CD4-positive, alpha-beta memory T cell (primary cell): ENCODE results near the gene PRDX5. TPM values are rescaled to one million over a fixed set of nuclear protein-coding genes. Genes with fewer than 3 reads are reported as not detected.

Source experiments
- CTCF ChIA-PET: fragments of 350-600 bp; sonication (Branson Sonifier 250); formaldehyde crosslinking; loops from one replicate; lab custom pipeline; 2021; ENCODE audit warnings: inconsistent platforms; ENCODE audit not compliant: partially characterized antibody; lab: Charles Lee
- POLR2A ChIA-PET: fragments of 350-600 bp; sonication (Branson Sonifier 250); formaldehyde crosslinking; loops from one replicate; lab custom pipeline; 2021; ENCODE audit not compliant: partially characterized antibody; lab: Charles Lee
- DNase-seq, 5 donors: peaks; one replicate each; pipeline versions ENCODE4 v3.0.0 to v3.0.0-alpha.2; 2020 to 2022; ENCODE audit warnings: mixed read lengths in 1 of 5
- H3K27ac ChIP-seq: one replicate; pipeline ENCODE4 v1.7.0; 2013; ENCODE audit warnings: low read depth, low read length
- H3K27me3 ChIP-seq: 2 replicates; pipeline ENCODE4 v1.7.0; 2013; ENCODE audit warnings: mild to moderate bottlenecking, low read length, moderate library complexity; ENCODE audit not compliant: insufficient read depth
- H3K36me3 ChIP-seq: 2 replicates; pipeline ENCODE4 v1.7.0; 2013; ENCODE audit warnings: mild to moderate bottlenecking, low read length, moderate library complexity; ENCODE audit not compliant: insufficient read depth
- H3K4me1 ChIP-seq: 2 replicates; pipeline ENCODE4 v1.7.0; 2013; ENCODE audit warnings: mild to moderate bottlenecking, low read length, moderate library complexity; ENCODE audit not compliant: insufficient read depth
- H3K4me3 ChIP-seq, 2 donors: one replicate each; pipeline ENCODE4 v1.7.0; 2013; ENCODE audit warnings: low read length in 2 of 2, mild to moderate bottlenecking in 1 of 2
- H3K9me3 ChIP-seq, 2 donors: one replicate each; pipeline ENCODE4 v1.7.0; 2013; ENCODE audit warnings: low read length in 2 of 2, control low read depth in 1 of 2; ENCODE audit not compliant: control insufficient read depth in 1 of 2
- H3K27ac Mint-ChIP-seq, 7 donors: one replicate each; pipeline ENCODE4 v1.8.0; 2020 to 2021; ENCODE audit warnings: mixed read lengths in 7 of 7, mild to moderate bottlenecking in 6 of 7, inconsistent platforms in 3 of 7, moderate library complexity in 3 of 7
- H3K27me3 Mint-ChIP-seq, 2 donors: one replicate each; pipeline ENCODE4 v1.8.0; 2020 to 2021; ENCODE audit warnings: mixed read lengths in 2 of 2
- H3K36me3 Mint-ChIP-seq, 2 donors: one replicate each; pipeline ENCODE4 v1.8.0; 2020 to 2021; ENCODE audit warnings: mixed read lengths in 2 of 2, inconsistent platforms in 1 of 2, mild to moderate bottlenecking in 1 of 2
- H3K4me1 Mint-ChIP-seq, 4 donors: one replicate each; pipeline ENCODE4 v1.8.0; 2020 to 2021; ENCODE audit warnings: mixed read lengths in 4 of 4, mild to moderate bottlenecking in 1 of 4
- H3K4me3 Mint-ChIP-seq, 8 donors: one replicate each; pipeline ENCODE4 v1.8.0; 2020 to 2021; ENCODE audit warnings: mixed read lengths in 8 of 8, mild to moderate bottlenecking in 7 of 8, moderate library complexity in 6 of 8, inconsistent platforms in 3 of 8
- H3K9me3 Mint-ChIP-seq, 8 donors: one replicate each; pipeline ENCODE4 v1.8.0; 2020 to 2021; ENCODE audit warnings: mixed read lengths in 8 of 8, mild to moderate bottlenecking in 5 of 8, inconsistent platforms in 3 of 8, moderate library complexity in 1 of 8
- intact Hi-C: fragments of 100-400 bp; cut with micrococcal nuclease; formaldehyde crosslinking; loops from one replicate; pipeline ENCODE4 v1.15.1; 2023
- polyA plus RNA-seq, 2 donors: library from polyadenylated mRNA; unstranded; fragments of 300-500 nt; fragmentation: Illumina TruSeq; gene quantifications; one replicate each; pipeline ENCODE4 v1.2.3, GENCODE V29; 2021
- total RNA-seq, 2 experiments: library from RNA; stranded (reverse); gene quantifications; one replicate each; pipeline ENCODE4 v1.2.3, GENCODE V29; 2021

PRDX5 gene
- total and polyA plus RNA-seq, 4 experiments from 2014 or later: 57.6 to 251 (median 111) TPM

DNA sequence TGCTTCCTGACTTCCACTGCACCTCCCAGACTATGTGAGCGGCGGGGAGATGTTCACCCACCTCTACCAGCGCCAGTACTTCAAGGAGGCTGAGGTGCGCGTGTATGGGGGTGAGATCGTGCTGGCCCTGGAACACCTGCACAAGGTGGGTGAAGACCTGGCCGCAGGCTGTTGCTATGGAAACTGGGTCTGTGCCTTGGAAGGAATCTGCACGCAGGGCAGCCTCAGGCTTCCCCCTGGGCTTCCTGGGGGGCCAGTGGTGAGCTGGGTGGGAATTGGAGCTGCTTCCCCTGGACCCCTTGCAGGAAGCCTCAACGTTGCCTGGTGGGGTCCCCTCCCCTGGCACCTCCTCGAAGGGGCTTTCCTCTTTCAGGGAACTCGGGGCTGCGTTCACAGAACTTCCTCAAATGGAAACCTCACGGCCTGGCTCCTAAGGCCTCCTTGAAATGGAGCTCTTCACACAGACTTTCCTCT lies 42.6 kb downstream of the PRDX5 start:
- Histone ChIP-seq H3K4me1 (peaks cover 30% of the 10 kb centered on the region), H3K27me3 (no peaks in the 10 kb centered on the region), H3K27ac (no peak overlapping the region), H3K9me3 (no peaks in the 10 kb centered on the region), H3K36me3 (peaks cover 24% of the 10 kb centered on the region), H3K4me3 (peak overlapping the region in 1 of 2 donors; percentile 53)
- Mint-ChIP-seq H3K27me3 (no peaks in the 10 kb centered on the region), H3K4me3 (peak overlapping the region; percentile 89 to 96 (median 94)), H3K4me1 (peaks cover 17 to 45% (median 23%) of the 10 kb centered on the region in 4 donors), H3K9me3 (no peaks in the 10 kb centered on the region), H3K27ac (peak overlapping the region in 5 of 7 donors; percentile 29 to 80 (median 55)), H3K36me3 (peaks cover 17 to 45% of the 10 kb centered on the region in 2 donors)
- intact Hi-C loops: no loop called here
- CTCF ChIA-PET: interaction anchor here (0.6 to 4.4 kb wide), 8 partner anchors 9 to 156 kb away, joined by 3 to 24 read pairs (median 4); partner anchors contain the start of genes PRDX5 and TRMT112
- POLR2A ChIA-PET: interaction anchor here (1.0 to 7.7 kb wide), 7 partner anchors 15 to 154 kb away, joined by 3 to 69 read pairs (median 5); partner anchors contain the start of genes CCDC88B, FERMT3, PRDX5 and TRMT112
- peak in 1 of 5 donors; percentile 19 for DNase-seq

DNA sequence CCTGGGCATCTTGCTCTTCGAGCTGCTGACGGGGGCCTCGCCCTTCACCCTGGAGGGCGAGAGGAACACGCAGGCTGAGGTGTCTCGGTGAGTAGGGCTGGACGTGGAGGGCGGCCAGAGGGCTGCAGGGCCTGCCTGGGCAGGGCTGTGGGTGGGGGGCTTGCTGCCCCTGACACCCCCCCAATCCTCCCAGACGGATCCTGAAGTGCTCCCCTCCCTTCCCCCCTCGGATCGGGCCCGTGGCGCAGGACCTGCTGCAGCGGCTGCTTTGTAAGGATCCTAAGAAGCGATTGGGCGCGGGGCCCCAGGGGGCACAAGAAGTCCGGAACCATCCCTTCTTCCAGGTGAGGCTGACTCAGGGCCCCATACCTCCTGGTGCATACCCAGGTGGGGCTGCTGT lies 43.7 kb downstream of the PRDX5 start:
- Histone ChIP-seq H3K27ac (no peak overlapping the region), H3K36me3 (peaks cover 33% of the 10 kb centered on the region), H3K27me3 (no peaks in the 10 kb centered on the region), H3K9me3 (no peaks in the 10 kb centered on the region), H3K4me3 (no peak overlapping the region), H3K4me1 (peaks cover 30% of the 10 kb centered on the region)
- H3K36me3 Mint-ChIP-seq: peaks cover 22 to 53% of the 10 kb centered on the region in 2 donors
- CTCF ChIA-PET: interaction anchor here (2.0 to 4.4 kb wide), 2 partner anchors 28 to 44 kb away, joined by 4 to 24 read pairs; partner anchors contain the start of genes PRDX5 and TRMT112
- POLR2A ChIA-PET: interaction anchor here (7.7 kb wide), 1 partner anchor 45 kb away, joined by 69 read pairs; the partner anchor contains the start of genes PRDX5 and TRMT112
- H3K4me1 Mint-ChIP-seq: peaks cover 17 to 40% (median 21%) of the 10 kb centered on the region in 4 donors
- H3K9me3 Mint-ChIP-seq: no peaks in the 10 kb centered on the region
- no peak for DNase-seq
- H3K4me3 Mint-ChIP-seq: no peak overlapping the region
- H3K27ac Mint-ChIP-seq: peak overlapping the region in 1 of 7 donors; percentile 53
- no peaks in the 10 kb centered on the region for H3K27me3 Mint-ChIP-seq
- intact Hi-C loops: no loop called here

DNA sequence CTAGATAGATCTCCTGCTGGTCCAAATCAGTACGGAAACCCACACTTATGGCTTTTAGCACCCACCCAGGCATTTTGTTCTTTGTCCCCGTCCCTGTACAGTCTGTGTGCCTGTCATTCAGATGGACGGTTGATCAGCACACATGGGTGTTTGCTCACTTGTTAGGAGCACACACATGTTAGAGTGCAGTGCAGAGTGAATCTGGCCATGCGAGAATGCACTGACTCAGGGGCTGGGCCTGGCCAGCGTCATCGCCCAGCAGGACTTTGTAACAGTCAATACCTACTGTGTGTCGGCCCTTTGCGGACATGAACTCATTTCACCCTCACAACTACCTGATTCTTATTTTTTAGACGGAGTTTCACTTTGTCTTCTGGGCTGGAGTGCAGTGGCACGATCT lies 44.4 kb downstream of the PRDX5 start:
- Histone ChIP-seq H3K36me3 (peaks cover 39% of the 10 kb centered on the region), H3K9me3 (no peaks in the 10 kb centered on the region), H3K4me3 (no peak overlapping the region), H3K27me3 (no peaks in the 10 kb centered on the region), H3K4me1 (peaks cover 28% of the 10 kb centered on the region), H3K27ac (no peak overlapping the region)
- POLR2A ChIA-PET: no interaction called here
- peaks cover 17 to 39% (median 20%) of the 10 kb centered on the region in 4 donors for H3K4me1 Mint-ChIP-seq
- H3K9me3 Mint-ChIP-seq: no peaks in the 10 kb centered on the region
- intact Hi-C loops: no loop called here
- H3K4me3 Mint-ChIP-seq: peak overlapping the region in 1 of 8 donors; percentile 44
- H3K27ac Mint-ChIP-seq: peak overlapping the region in 1 of 7 donors; percentile 53
- peaks cover 25 to 55% of the 10 kb centered on the region in 2 donors for H3K36me3 Mint-ChIP-seq
- no peaks in the 10 kb centered on the region for H3K27me3 Mint-ChIP-seq
- no peak for DNase-seq
- CTCF ChIA-PET: interaction anchor here (1.4 kb wide), 1 partner anchor 59 kb away, joined by 4 read pairs; no protein-coding TSS in a partner anchor

DNA sequence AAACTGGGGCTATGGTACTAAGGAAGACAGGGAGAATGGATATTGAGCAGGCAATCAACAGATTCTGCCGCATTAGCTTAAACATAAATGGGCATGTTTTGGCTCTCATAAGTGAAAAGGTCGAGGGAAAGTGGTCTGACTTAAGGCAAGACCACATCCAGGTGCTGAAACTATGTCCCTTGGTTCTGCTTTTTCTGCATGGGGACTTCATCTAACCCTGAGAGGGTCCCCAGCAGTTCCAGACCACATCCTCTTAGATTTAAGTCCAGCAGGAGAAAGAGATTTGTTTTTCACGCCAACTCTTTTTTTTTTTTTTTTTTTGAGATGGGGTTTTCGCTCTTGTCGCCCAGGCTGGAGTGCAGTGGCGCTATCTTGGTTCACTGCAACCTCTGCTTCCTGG lies 46.5 kb downstream of the PRDX5 start:
- H3K9me3 ChIP-seq: no peaks in the 10 kb centered on the region
- Mint-ChIP-seq H3K27ac (no peak overlapping the region), H3K4me3 (no peak overlapping the region), H3K27me3 (no peaks in the 10 kb centered on the region), H3K36me3 (peaks cover 30 to 59% of the 10 kb centered on the region in 2 donors), H3K9me3 (no peaks in the 10 kb centered on the region), H3K4me1 (peaks cover 10 to 28% (median 13%) of the 10 kb centered on the region in 4 donors)
- H3K27ac ChIP-seq: no peak overlapping the region
- no peak overlapping the region for H3K4me3 ChIP-seq
- POLR2A ChIA-PET: no interaction called here
- DNase-seq: no peak
- H3K4me1 ChIP-seq: peaks cover 13% of the 10 kb centered on the region
- peaks cover 44% of the 10 kb centered on the region for H3K36me3 ChIP-seq
- intact Hi-C loops: no loop called here
- no peaks in the 10 kb centered on the region for H3K27me3 ChIP-seq
- CTCF ChIA-PET: no interaction called here

DNA sequence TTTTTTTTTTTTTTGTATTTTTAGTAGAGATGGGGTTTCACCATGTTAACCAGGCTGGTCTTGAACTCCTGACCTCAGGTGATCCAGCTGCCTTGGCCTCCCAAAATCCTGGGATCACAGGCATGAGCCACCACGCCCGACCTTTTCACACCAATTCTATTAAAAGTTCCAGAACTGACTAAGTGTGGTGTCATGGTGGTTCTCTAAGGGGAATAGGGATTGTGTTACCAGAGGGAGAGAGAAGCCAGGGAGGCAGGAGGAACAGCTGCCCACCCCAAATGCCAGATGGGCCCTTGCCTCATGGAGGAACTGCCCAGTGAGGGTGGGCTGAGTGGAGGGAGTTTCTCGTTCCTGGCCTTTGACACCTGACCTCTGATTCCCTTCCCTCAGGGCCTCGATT lies 47.0 kb downstream of the PRDX5 start:
- Histone ChIP-seq H3K27me3 (no peaks in the 10 kb centered on the region), H3K27ac (no peak overlapping the region), H3K4me1 (peaks cover 8% of the 10 kb centered on the region), H3K4me3 (no peak overlapping the region), H3K9me3 (no peaks in the 10 kb centered on the region), H3K36me3 (peaks cover 44% of the 10 kb centered on the region)
- no peak overlapping the region for H3K4me3 Mint-ChIP-seq
- peaks cover 32 to 57% of the 10 kb centered on the region in 2 donors for H3K36me3 Mint-ChIP-seq
- peaks cover 0 to under 1% (median 0%) of the 10 kb centered on the region in 8 donors for H3K9me3 Mint-ChIP-seq
- CTCF ChIA-PET: no interaction called here
- peaks cover 5 to 24% (median 9%) of the 10 kb centered on the region in 4 donors for H3K4me1 Mint-ChIP-seq
- no peak overlapping the region for H3K27ac Mint-ChIP-seq
- H3K27me3 Mint-ChIP-seq: no peaks in the 10 kb centered on the region
- DNase-seq: no peak
- POLR2A ChIA-PET: no interaction called here
- intact Hi-C loops: no loop called here

DNA sequence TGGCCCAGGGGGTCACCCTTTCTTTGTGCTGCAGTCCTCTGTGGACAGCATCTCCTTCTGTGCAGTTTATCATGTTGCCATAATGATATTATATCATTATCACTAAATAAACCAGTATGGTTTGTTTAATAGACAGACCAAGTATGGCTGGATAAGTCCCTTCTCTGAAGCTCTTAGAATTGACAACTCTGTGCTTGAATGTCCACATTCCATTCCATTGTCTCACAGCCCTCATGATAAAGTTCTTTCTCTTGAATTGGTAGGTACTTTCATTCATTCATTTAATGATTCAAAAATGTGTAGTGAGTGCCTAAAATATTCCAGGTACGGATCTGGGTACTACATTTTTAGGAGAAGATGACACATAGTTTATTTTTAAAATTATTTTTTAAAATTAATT lies 48.8 kb downstream of the PRDX5 start:
- no peaks in the 10 kb centered on the region for H3K27me3 ChIP-seq
- peaks cover 36% of the 10 kb centered on the region for H3K36me3 ChIP-seq
- H3K4me3 ChIP-seq: no peak overlapping the region
- DNase-seq: no peak
- CTCF ChIA-PET: interaction anchor here (1.2 kb wide), 1 partner anchor 49 kb away, joined by 3 read pairs; the partner anchor contains the start of gene PRDX5
- Mint-ChIP-seq H3K9me3 (peaks cover 0 to 2% (median 0%) of the 10 kb centered on the region in 8 donors), H3K27ac (no peak overlapping the region), H3K27me3 (no peaks in the 10 kb centered on the region), H3K36me3 (peaks cover 33 to 50% of the 10 kb centered on the region in 2 donors), H3K4me3 (no peak overlapping the region), H3K4me1 (peaks cover 0 to 9% (median 3%) of the 10 kb centered on the region in 4 donors)
- no peaks in the 10 kb centered on the region for H3K4me1 ChIP-seq
- intact Hi-C loops: no loop called here
- H3K27ac ChIP-seq: no peak overlapping the region
- no peaks in the 10 kb centered on the region for H3K9me3 ChIP-seq
- POLR2A ChIA-PET: no interaction called here

DNA sequence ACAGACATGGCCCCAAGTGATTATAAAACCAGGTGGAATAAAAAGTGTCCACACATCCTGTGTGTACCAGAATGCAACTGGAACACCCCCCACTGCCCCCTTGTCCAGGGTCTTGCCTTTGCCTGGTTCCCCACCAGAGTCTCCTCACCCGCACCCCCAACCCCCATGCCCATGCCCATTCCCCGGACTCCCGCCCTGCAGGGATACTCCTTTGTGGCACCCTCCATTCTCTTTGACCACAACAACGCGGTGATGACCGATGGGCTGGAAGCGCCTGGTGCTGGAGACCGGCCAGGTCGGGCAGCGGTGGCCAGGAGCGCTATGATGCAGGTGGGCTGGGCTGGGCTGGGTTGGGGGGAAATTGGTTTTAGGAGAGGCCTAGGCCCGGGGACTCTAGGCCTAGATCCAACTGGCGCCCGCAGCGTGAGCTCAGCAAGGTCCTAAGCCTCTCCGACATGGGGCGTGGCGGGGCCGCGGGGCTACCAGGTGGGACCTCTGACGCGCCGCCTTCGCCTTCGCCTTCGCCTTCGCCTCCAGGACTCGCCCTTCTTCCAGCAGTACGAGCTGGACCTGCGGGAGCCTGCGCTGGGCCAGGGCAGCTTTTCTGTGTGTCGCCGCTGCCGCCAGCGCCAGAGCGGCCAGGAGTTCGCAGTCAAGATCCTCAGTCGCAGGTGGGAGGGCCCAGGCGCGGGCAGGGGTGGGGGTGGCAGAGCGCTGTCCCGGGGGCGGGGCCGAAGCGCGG lies 50.2 kb downstream of the PRDX5 start:
- peaks cover 34% of the 10 kb centered on the region for H3K36me3 ChIP-seq
- no peak overlapping the region for H3K4me3 Mint-ChIP-seq
- no peak for DNase-seq
- no peaks in the 10 kb centered on the region for H3K4me1 ChIP-seq
- peaks cover 22 to 42% of the 10 kb centered on the region in 2 donors for H3K36me3 Mint-ChIP-seq
- POLR2A ChIA-PET: no interaction called here
- intact Hi-C loops: no loop called here
- no peaks in the 10 kb centered on the region for H3K27me3 ChIP-seq
- no peak overlapping the region for H3K4me3 ChIP-seq
- no peaks in the 10 kb centered on the region for H3K27me3 Mint-ChIP-seq
- CTCF ChIA-PET: no interaction called here
- no peak overlapping the region for H3K27ac ChIP-seq
- peaks cover 0 to 4% (median under 1%) of the 10 kb centered on the region in 4 donors for H3K4me1 Mint-ChIP-seq
- H3K27ac Mint-ChIP-seq: no peak overlapping the region
- no peaks in the 10 kb centered on the region for H3K9me3 ChIP-seq
- peaks cover 0 to 2% (median 0%) of the 10 kb centered on the region in 8 donors for H3K9me3 Mint-ChIP-seq
